Raji (cell line): Measurements from ENCODE around the gene TAF1L.

Experiments used
- POLR2A ChIP-seq: IDR thresholded peaks from 2 replicates; pipeline ENCODE4 v1.6.1; 2011; ENCODE audit warnings: low read depth, low read length, control low read depth; ENCODE audit not compliant: insufficient read depth

Gene TAF1L, protein sequence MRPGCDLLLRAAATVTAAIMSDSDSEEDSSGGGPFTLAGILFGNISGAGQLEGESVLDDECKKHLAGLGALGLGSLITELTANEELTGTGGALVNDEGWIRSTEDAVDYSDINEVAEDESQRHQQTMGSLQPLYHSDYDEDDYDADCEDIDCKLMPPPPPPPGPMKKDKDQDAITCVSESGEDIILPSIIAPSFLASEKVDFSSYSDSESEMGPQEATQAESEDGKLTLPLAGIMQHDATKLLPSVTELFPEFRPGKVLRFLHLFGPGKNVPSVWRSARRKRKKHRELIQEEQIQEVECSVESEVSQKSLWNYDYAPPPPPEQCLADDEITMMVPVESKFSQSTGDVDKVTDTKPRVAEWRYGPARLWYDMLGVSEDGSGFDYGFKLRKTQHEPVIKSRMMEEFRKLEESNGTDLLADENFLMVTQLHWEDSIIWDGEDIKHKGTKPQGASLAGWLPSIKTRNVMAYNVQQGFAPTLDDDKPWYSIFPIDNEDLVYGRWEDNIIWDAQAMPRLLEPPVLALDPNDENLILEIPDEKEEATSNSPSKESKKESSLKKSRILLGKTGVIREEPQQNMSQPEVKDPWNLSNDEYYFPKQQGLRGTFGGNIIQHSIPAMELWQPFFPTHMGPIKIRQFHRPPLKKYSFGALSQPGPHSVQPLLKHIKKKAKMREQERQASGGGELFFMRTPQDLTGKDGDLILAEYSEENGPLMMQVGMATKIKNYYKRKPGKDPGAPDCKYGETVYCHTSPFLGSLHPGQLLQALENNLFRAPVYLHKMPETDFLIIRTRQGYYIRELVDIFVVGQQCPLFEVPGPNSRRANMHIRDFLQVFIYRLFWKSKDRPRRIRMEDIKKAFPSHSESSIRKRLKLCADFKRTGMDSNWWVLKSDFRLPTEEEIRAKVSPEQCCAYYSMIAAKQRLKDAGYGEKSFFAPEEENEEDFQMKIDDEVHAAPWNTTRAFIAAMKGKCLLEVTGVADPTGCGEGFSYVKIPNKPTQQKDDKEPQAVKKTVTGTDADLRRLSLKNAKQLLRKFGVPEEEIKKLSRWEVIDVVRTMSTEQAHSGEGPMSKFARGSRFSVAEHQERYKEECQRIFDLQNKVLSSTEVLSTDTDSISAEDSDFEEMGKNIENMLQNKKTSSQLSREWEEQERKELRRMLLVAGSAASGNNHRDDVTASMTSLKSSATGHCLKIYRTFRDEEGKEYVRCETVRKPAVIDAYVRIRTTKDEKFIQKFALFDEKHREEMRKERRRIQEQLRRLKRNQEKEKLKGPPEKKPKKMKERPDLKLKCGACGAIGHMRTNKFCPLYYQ (N-terminal part only)

DNA sequence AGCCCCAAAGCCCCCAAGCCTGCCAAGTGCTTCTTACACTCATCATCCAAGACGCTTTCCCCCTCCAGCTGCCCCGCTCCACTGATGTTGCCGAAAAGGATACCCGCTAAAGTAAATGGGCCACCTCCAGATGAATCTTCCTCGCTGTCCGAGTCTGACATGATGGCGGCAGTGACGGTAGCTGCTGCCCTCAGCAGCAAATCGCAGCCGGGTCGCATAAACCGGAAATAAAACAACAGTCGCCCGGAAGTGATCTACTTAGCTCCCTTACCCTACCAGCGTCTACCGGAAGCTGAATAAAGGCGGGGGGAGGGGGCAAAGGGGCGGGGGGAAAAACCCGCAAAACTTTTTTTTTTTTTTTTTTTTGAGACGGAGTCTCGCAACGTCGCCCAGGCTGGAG is at the start of gene TAF1L:
Gene TAF1L (minus strand): TSS at position 308 of the 400 bp plus-strand sequence. CDS start 90 bp downstream, at position 218.
- TF ChIP-seq POLR2A, result no peak

DNA sequence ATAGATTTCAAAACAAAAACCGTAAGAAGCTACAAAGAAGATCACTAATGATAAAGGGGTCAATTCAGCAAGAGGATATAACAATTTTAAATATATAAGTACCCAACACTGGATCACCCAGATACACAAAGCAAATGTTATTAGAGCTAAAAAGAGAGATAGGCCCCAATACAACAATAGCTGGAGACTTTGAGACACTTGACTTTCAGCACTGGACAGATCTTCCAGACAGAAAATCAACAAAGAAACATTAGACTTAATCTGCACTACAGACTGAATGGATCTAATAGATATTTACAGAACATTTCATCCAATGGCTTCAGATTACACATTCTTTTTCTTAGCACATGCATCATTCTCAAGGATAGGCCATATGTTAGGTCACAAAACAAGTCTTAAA is 46.3 kb upstream of the TAF1L start:
- TF ChIP-seq POLR2A, result no peak

DNA sequence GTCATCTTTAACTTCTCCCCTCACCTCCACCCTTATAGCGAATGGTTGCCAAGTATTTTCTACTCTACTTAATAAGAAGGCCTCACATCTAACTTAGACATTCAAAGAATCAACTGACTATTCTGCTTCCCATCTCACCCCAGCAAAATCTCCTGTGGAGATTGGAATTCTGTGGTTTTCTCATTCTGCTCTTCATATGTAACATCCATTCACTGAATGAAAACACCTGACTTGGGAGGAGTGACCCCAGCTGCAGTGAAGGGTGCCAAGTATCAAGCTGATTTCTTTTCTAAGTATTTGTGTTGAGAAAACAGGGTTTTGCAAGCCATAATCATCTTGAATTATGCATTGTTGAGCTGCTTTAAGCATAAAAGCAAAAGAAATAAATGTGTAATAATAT is 42.5 kb upstream of the TAF1L start:
- no peak for TF ChIP-seq POLR2A

DNA sequence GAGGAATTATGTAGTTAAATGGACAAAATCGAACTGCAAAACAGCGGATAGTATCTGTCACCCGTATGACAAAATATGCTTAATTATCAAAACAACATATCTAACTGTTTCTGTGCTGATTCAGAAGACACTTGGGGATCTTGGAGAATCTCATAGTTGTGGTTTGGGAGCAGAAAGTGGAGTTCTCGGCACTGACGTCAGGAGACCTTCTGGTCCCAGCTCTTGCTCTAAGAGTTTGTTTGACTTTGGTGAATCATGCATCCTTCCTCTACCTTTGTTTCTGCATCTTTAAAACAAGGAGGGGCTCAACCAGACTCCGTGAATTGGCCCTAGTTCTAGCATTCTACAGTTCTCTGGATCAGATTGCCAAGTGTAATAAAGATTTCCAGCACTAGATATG is 37.0 kb upstream of the TAF1L start:
- TF ChIP-seq POLR2A, result no peak

DNA sequence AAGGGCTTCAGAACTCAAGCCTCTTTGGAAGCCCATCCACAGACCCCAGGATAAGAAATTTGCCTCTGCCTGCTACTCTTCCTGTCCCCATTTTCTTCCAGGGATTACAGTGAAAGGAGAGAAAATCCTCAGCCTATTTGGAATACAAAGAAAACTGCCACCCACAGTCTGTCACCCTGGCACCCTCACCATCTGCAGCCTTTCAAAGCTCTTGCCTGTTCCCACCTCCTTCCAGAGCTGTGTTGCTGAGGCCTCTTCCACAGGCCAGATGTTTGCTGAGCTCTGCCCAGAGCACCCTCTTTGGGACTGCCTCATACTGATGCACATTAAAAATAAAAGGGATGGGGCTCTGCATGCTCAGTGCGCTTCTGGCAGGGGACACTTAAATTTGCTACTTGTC is 35.9 kb upstream of the TAF1L start:
- no peak for TF ChIP-seq POLR2A

DNA sequence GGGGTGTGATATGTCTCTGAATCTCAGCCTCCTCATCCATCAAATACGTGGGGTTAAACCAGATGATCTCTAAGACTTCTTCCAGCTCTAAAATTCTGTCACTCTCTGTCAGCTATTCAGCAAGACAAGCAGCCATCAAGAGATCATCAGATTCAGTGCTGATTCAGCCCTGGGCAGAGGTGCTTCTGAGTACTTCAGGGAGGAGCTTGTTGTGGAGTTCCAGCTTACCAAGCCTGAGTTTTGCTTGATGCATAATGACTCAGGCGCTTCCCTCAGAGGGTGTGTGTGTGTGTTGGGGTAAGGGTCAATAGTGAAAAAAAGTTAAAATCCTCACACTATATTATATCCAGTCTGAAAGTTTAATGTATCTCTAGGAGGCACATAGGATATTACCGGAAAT is 29.6 kb upstream of the TAF1L start:
- no peak for TF ChIP-seq POLR2A

DNA sequence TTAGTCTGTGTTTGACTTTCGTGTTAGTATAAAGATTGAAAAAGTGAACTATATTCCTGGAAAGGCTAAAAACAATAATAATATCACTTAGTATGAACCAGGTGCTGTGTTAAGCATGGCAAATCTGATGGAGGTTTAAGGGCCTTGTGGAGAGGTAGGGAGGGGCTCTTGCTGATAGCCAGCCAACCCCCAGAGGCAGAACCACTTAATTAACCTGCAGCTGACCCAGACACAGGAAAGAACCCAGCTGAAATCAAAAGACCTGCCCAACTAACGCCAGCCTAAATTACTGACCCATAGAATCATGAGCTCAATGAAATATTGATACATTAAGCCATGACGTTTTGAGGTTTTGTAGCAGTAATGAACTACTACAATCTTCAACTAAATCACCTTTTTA is 28.3 kb upstream of the TAF1L start:
- no peak for TF ChIP-seq POLR2A

DNA sequence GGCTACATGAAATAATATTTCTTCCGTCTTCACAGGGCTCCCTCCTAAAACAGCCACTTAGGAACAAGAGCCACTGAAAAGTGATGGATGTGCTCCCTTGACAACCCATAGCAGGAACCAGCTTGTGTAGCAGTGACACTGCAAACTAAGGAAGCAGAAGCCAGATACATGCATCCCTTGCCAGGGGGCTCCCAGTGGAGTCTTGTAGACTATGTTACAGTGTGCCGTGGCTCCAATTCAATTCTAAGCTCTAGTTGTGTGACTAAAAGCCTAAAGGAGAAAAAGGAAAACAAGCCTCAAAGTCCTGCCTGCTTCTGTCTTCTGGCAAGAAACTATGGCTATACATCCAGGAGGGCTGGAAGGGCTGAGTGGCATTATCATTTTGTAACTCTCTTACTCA is 12.2 kb upstream of the TAF1L start:
- TF ChIP-seq POLR2A, result no peak

DNA sequence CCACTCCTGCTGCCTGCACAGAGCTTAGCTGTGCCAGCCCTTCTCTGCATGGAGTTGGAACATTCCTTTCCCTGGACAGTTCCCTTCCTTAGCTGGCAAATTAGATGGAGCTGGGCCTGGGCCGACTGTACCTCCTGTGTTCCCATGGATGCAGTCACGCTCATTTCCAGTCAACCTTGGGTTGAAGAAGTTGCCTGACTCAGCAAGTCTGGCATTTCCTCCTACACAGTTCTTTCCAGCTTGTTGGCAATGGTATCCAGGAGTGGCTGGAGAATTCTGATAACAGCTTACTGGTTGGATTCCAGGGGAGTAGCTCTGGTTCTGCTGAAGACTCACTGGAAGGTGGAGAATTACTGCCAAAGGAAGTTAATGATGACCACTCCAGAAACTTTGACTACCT is 9.2 kb upstream of the TAF1L start:
- TF ChIP-seq POLR2A, result no peak

DNA sequence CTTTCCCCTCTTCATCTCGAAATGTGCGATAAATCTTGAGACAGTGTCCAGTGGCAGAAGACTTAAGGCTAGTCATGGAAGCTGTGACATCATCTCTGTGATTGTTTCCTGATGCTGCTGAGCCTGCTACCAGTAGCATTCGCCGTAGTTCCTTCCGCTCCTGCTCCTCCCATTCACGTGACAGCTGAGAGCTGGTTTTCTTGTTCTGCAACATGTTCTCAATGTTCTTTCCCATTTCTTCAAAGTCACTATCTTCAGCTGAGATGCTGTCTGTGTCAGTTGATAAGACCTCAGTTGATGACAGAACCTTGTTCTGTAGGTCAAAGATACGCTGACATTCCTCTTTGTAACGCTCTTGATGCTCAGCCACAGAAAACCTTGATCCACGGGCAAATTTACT is 3.5 kb downstream of the TAF1L start:
- TF ChIP-seq POLR2A, result no peak

DNA sequence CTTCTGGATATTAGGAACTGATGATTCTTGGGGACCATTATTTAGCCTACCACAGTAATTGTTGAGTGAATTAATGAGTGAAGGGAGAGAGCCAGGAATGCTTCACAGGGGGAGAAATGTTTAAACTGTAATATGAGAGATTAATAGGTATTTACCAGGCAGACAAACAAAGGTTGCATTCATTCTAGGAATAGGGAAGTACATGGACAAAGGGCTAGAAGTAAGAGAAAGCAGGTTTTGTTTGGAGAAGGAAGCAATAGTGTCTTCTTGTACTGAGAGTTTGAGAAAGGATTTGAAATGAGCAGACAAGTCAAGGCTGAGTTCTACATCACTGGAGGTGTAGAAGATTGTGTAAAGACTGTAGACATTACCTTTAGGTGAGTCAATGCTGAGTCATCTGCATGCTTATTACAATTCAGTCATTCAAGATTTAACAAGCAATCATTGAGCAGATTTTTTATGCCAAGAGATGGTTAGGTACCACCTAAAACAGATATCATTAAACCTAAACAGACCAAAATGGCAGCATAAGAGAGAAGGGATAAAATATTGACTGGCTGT is 8.0 kb downstream of the TAF1L start:
- TF ChIP-seq POLR2A, result no peak

DNA sequence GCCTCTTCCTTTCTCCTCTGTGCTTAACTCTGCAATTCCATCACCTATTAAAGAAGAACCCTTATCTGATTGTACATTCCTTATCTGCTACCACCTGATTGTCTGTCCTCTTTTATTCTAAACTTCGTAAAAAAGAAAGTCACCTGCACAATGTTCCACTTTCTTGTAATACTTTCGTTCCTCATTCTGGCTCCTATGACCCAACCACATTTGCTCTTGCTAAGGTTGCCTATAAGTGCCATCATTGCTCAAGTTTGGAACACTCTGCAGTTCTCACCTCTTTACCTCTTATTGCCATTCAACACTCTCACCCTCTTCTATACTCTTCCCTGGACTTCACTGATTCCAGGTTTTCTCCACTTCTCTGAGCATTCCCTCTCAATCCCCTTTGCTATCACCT is 10.1 kb downstream of the TAF1L start:
- no peak for TF ChIP-seq POLR2A

DNA sequence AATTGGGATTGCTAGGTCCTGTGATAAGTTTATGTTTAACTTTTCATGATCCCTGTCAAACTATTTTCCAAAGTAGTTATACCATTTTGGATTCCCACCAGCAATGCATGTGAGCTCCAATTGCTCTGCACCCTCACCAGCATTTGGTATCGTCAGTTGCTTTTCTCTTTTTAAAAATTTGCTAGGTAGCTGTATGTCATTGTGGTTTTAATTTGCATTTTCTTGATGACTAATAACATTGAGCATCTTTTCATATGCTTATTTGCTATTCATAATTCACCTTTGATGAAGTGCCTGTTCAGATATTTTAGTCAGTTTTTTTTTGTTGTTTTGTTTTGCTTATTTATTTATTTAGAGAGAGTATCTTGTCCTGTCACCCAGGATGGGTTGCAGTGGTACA is 12.5 kb downstream of the TAF1L start:
- TF ChIP-seq POLR2A, result no peak

DNA sequence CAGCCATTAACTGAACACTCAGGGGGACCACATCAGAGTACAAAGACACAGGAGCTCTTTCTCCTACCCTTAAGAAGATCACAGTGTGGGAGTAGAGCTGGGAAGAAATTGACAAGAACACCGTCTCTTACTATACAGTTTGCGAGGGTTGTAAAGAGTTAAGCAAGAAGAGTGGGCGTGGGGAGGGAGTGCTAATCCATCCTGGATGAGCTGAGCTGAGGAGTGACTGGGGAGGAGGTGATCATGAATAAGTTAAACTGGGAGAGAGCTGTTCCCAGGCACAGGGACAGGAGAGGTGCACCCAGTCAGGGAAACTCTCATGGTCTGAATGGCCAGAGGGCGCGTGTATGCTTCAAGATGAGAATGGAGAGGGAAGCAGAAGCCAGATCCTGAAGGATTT is 17.2 kb downstream of the TAF1L start:
- TF ChIP-seq POLR2A, result no peak

DNA sequence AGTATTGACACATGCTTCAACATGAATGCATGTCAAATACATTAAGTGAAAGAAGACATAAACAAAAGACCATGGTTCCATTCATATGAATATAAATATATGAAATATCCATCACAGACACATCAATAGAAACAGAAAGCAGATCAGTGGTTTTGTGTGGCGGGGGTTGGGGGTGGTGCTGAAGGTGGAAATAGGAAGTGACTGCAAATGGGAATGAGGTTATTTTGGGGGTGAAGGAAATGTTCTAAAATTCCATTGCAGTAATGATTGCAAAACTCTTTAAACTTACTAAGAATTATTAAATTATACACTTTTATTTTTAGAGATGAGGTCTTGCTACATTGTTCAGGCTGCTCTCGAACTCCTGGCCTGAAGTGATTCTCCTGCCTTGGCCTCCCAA is 28.7 kb downstream of the TAF1L start:
- no peak for TF ChIP-seq POLR2A
